ENCODE measurements around the gene GNPTG.
"Not testable (repeated sequence)": the region's sequence is repeated elsewhere in the genome, so short reads cannot be mapped to it uniquely, and the experiment has no call there.

GNPTG gene

DNA sequence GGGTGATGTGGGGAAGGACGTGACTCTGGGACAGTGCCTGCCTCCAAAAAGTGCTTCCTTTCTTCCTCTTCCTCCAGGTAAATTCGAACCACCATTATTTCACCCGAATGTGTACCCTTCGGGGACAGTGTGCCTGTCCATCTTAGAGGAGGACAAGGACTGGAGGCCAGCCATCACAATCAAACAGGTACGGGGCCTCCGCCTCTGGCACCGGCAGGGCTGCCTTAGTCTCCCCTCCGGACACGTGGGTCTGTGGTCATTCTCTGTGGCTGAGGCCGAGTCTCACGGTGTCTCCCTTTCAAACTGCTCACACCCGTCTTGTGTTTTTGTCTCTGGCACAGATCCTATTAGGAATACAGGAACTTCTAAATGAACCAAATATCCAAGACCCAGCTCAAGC is 31.6 kb upstream of the GNPTG start:
- DNase-seq: no peak

DNA sequence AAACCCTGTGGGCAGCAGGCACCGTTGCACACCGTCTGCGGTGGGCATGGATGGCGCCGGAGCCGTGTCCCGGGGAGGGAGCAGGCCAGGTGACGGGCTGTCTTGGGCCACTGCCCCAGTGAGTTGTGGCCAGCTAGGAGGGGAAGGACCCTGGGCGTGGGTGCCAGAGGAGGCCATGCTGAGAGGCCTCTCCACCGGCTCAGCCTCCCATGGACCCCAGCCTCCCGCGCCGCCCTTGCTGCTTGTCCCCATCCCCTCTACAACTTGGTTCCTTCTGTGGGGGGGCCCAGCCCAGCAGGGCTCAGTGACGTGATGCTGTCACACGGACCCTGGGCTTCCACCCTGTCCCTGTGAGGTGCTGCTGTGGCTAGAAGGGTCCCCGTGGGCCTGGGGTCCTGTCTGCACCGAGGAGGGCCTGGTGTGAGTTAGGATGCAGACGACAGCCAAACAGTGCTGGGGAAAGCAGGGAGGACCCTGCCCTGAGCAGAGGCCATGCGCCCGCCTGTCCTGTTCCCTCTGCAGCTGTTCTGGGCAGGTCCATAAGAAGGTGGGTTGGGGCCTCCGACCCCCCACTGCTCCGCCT is 31.0 kb upstream of the GNPTG start:
- DNase-seq: no peak

DNA sequence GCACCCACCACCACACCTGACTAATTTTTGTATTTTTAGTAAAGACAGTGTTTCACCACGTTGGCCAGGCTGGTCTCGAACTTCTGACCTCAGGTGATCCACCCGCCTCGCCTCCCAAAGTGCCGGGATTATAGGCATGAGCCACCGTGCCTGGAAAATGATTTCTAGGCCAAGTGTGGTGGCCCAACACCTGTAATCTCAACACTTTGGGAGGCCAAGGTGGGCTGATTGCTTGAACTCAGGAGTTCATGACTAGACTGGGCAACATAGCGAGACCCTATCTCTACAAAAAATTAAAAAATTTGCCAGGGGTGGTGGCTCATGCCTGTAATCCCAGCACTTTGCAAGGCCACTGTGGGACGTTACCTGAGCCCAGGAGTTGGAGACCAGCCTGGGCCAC is 29.3 kb upstream of the GNPTG start:
- no peak for DNase-seq

DNA sequence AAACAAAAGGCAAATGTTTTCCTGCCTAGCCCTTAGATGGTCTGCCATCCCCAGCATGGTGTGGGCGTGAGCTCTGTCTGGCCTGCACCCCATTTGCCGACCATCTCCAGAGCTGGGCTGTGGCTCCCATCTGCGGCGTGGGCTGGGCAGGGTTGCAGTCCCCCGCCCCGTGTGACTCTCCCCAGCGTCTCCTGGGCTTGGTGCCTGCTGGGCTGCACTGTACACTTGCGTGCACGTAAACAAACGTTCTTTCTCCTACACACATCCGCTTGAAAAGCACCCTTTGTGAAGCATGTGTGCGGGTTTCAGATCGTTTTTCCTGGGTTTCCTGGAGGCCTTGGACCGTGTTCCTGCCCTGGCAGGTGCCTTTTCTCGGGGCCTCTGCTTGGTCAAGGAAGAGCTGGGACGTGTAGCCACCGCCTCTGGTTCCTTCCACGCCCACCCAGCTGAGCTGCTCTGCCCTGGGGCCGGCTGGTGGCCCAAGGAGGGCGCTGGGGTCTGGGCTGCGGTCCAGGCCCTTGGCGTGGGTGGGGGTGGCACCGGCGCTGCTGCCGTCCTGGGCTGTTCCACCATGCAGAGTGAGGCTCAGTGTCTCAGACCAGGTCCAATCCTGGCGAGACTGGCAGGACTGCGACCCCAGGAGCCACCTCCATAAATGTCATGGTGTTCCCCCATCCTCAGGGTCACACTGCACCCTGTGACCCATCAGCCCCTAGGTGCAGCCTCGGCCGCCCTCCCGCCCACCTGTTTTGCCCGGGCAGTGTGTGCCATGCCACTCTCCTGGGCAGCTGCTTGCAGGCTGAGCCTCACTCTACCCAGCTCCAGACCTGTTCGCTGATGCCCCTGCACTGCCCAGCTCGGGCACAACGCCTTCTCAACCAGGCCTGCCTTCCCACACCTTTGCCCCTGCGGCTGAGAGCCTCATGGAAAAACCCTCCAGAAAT is 28.2 kb upstream of the GNPTG start:
- peak; percentile 26 for DNase-seq

DNA sequence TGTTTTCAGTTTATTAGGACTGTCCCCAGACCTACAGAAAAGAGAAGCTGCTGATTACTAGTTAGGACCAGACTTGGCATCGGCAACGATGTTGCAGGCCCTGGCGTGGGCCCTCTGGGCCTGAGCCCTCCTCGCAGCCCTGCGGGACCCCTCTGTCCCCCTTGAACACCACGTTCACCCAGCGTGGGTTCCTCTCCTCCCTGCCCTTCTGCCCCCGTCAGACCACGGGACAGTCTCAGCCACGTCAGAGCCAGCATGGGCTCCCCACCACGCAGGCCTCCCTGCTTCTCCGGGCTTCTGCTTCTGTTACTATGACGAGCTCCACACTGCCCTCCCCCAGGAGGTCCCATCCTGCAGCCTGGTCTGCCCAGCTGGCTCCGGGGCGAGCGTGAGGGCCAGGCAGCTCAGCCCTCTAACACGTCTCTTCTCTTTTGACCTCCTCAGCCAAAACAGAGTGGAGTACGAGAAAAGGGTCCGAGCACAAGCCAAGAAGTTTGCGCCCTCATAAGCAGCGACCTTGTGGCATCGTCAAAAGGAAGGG is 27.4 kb upstream of the GNPTG start:
- no peak for DNase-seq

DNA sequence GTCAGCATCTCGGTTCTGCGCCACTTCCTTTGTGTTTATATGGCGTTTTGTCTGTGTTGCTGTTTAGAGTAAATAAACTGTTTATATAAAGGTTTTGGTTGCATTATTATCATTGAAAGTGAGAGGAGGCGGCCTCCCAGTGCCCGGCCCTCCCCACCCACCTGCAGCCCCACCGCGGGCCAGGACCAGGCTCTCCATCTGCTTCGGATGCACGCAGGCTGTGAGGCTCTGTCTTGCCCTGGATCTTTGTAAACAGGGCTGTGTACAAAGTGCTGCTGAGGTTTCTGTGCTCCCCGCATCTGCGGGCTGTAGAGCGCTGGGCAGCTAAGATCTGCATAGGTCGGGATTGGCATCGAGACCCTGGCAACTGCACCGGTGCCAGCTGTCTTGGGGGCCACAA is 26.5 kb upstream of the GNPTG start:
- no peak for DNase-seq

DNA sequence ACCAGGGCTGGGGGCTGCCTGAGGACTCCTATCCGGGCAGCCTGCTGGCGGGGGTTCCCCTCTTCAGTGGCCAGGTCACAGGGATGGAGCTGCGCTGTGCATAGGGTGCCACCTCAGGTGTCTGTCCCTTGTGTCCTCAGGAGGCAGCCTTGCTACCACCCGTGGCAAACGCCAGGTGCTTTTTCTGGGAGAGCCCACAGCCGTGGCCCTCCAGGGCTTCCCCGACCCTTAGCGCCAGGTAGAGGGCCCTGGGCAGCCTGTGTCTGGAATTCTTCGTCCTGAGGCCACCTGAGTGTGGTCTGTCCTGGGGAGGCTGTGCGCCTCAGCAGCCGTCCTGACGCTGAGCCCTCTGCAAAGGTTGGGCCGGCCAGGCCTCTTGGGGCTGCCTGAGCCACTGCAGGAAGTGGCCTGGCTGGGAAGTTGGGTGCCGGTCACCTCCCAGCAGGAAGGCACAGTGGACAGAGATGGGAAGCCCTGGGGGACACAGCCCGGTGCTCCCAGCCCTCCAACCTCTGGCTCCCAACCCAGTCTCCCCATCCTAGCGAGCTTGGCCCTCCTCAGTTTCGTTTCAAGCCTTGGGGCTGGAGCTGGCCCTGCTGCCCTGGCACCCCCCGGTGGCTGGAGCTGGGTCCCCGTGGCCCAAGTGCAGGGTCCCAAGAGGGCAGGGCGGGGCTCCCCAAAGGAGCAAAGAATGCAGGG is 25.9 kb upstream of the GNPTG start:
- peak; percentile 25 for DNase-seq

DNA sequence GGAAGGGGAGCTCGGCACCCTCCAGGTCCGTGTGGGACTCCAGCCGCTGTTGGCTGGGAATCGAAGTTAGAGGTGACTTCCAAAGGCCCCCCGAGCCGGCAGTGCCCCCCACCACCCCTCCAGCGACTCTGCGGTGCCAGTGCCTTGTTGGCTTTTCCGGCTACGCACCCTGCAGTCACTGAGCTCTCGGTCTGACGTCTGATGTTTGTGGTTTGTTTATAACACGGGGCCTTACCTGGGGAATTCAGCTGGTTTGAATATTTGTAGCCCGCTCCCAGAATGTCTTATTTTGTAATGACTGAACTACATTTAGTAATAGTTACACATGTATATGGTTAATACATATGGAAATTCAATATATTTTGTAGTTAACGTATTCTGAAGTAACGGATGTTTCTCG is 25.3 kb upstream of the GNPTG start:
- no peak for DNase-seq

DNA sequence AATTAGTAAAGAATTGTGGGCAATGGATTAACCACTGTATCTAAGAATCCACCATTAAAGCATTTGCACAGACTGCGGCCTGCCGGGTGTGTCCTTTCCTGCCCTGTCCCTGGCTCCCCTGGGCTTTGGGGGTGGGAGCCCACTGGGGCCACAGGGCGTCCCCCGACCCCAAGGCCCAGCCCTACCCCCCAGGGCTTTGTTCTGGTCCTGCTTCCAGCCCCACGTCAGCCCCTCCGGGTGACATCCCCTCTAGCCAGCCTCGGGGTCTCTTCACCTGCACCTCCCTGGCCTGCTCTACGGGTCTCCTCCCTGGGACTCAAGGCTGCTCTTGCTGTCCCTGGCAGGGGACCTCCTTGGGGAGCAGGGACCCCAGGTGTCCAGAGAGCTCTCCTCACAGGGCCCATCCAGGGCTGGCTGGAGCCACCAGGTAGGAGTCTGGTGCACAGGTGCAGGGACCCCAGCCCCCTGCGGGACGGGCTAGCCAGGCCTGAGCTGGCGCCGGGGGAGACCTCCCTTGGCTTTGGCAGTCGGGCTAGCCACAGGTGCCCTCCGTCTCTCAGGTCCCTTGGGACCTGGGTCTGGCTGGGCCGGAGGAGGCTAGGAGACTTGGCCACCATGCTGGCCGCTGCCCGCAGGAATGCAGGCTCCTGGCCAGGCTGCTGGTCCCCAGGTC is 24.6 kb upstream of the GNPTG start:
- DNase-seq: no peak

DNA sequence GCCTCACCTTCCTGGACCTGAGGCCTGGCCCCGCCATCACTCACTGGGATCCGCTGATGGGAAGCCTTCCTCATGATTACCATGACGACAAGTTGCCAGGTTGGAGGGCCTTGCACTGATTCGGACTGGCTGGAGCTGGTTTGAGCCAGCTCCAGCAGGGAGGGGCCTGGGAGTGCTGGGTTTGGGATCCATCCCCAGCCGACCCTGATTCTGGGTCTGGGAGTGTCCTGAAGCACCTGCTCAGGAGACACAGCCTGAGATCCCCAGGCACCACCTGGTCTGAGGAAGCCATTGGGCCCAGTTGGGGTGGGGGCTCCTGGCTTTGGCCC is 24.1 kb upstream of the GNPTG start:
- peak; percentile 47 for DNase-seq

DNA sequence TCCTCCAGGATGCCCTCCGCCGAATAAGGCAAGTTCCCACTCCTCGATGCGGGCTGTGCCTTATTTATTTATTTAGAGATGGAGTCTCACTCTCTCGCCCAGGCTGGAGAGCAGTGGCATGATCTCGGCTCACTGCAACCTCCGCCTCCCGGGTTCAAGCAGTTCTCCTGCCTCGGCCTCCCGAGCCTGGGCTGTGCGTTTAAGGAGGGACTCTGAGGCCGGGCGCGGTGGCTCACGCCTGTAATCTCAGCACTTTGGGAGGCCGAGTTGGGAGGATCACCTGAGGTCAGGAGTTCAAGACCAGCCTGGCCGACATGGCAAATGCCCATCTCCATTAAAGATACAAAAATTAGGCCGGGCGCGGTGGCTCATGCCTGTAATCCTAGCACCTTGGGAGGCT is 23.6 kb upstream of the GNPTG start:
- not testable (repeated sequence) for DNase-seq

DNA sequence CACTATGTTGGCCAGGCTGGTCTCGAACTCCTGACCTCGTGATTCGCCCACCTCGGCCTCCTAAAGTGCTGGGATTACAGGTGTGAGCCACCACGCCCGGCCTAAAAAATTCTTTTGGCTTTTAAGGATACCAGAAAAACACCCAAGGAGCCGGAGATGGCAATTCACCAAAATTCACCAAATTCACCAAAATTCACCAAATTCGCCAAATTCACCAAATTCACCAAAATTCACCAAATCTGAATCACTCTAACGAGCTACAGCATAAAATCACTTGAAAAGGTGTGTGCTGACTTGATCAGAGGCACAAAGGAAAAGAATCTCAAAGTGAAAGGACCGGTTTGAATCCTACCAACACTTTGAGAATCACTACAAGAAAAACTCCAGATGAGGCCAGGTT is 22.8 kb upstream of the GNPTG start:
- not testable (repeated sequence) for DNase-seq

DNA sequence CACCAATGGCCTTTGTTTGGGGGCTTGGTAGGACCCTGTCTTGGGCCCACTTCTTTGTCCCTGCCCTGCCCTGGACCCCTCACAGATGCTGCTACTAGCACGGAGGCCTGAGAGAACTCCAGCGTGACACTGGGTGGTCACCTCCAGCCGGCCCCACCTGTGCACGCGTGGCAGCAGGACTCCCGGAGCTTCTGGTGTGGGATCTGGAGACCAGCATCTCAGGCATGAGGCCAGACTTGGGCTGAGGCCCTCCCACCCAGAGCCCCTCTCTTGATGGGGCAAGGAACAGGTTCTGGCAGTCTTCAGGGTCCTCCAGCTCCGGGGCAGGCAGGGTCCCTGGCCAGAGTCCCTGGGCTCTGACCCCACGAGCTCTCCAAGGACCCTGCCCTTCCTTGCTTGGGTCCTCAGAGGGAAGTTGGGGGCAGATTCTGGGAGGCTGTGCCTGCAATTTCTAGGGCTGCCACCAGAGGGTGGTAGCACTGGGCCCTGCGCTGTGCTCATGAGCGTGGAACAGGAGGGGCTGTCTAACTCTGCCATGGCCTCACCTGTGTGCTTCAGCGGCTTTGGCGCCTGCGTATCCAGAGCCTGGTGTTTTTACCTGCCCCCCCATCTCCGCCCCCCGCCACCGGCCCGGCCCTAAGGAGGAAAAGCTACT is 21.3 kb upstream of the GNPTG start:
- peak; percentile 63 for DNase-seq

DNA sequence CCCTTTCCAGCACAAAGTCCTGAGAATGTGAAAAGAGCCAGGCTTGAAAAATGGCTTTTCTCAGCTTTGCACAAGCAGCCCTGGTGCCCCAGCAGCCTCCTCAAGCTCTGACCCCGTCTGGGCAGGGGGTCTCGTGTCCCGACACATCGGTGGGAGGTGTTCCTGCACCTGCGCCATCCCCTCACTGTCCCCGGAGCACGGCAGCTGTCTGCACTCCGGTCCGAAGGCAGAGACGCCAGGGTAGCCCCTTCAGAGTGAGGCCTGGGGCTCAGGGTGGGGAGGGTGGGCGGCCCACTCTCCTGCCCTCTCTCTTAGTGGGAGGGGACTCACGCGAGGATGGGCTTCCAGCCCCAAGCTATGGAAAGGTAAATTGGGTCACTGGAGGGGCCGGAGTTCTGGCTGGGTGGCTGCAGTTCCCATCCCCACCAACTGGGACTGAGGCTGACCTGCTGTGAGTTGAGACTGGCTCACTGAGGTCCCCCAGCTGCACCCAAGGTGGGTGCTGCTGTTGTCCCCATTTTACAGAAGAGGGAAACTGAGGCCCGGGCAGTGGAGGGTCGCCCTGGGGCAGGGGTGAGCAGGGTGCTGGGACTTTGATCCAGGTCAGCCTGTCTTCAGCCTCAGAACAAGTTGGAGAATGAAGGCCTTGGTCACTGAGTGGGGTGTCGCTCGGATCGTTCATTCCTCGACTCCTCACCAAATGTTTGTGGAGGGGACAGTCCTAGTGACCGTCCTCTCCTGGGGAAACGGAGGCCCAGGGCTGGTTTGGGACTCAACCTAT is 20.6 kb upstream of the GNPTG start:
- peak; percentile 43 for DNase-seq

DNA sequence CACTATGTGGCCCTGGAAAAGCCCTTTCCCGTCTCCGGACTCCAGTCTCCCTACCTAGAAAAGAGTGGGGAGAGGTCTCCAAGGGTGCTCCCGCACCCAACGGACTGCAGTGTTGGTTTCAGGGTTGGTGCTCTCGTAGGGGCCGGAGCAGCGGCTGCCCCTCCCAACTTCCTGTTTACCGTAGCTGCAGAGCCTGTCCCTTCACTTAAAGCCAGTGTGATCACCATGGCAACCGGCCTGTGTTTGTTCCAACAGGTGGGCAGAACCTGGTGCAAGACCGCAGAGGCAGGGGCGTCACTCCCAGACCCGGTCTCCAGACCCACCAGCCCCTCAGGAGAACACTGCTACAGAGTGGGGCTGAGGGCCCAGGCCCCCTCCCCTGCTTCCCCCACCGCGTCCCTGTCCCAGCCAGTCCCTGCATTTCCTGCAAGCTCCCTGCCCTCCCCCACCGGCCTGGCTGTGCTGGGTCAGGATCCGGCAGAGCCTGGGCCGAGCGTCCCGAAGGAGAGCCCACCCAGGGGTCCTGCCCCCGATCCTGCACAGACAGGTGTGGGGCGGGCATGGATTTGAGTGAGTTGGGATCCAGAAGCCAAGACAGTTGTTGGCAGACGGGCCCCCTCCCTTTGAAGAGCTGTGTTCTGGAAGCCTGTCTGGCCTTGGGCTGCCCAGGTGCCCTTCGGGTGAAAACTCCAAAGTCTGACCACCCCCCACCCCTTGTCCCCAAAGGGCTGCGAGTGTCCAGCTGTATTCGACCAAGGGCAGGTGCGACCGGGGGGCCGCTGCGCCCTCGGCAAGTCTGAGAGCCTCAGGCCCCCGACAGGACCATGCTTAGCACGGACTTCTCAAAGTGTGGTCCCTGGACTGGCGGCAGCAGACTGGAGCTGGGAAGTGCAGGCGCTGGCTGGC is 19.8 kb upstream of the GNPTG start:
- DNase-seq: peak; percentile 98

DNA sequence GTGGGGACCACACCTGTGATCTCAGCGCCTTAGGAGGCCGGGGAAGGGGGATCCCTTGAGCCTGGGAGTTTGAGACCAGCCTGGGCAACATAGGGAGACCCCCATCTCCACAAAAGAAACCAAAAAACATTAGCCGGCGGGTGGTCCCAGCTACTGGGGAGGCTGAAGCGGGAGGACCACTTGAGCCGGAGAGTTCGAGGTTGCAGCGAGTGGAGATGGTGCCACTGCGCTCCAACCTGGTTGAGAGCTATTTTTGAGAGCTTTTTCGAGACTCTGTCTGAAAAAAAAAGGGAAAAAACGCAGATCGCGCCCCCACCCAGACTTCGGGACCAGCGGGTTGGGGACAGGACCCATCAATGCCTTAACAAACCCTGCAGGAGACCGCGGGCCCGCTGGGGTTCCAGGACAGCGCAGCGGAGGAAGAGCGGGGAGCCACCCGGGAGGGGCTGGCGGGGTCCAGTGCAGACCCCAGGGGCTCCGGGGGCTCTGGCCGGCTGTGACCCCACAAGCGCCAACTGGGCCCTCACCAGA is 19.0 kb upstream of the GNPTG start:
- DNase-seq: peak; percentile 72

DNA sequence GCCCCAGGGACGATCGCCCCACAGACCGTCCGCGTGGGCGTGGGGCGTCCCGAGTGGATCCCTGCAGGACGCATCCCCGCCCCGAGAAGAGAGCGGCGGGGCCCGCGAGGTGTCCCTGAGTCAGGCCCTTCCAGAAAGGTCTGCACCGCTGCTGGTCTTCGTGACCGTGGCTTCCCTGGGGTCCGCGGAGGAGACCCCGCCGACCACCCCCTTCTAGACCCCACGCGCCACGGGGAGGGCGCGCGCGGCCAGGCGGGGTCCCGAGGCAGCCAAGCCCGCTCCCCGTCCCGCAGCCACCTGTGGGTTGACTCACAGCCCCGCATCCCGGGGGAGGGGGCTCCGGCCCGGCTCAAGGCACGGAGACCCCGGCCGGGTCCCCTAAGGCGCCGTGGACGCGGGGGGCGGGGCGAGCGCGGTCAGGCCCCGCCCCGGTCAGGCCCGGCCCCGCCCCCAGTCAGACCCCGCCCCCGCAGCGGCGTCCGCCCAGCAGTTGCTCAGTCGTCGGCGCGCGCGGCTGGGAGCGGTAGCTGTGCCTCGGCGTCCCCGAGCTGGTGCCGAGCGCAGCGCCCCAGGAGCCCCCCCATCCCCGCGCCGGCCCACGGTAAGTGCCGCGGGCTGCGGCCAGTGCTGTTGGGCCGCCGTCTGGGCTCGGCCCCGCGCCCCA is 18.4 kb upstream of the GNPTG start, which contains the start of gene BAIAP3:
TSS of gene BAIAP3 (plus strand) at position 497 of the 664 bp plus-strand sequence. CDS start 4,905 bp downstream, outside the sequence.
- peak; percentile 76 for DNase-seq

DNA sequence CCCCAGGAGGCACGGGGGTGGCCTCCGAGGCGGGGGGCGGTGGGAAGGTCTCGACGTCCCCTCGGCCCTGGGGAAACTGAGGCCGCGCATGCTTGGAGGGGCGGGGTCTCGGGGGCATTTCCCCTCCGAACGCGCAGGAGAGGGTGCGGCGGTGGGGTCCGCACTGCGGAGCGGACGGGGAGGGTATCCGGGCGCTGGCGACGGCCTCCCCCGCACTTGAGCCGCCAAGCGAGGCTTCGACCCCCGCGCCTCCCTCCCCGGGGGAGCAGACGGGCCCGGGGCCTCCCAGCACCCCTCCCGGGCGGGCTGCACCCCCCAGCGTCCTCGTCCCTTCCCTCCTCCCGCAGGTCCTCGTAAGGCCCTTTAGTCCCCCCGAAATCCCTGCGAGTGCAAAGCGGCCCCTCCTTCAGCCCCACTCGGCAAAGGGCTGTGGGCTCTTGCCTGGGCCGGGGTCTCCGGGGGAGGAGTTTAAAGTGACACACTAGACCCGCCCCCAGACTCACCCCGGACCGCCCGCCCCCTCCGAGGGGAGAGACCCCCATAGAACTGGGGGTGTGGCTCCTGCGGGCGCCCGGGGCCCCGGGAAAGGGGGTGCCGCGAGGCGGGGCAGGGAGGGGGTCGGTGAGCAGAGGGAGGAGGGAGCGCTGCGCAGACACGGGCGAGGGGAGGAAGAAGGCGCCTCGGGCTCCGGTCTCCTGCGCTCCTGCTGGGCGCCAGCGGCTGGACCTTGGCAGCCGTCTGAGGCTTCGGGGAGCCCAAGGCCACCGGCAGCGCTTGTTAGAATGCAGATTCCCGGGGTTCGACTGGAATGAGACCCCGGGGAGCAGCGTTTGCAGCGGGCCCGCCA is 17.7 kb upstream of the GNPTG start:
- DNase-seq: peak; percentile 45

DNA sequence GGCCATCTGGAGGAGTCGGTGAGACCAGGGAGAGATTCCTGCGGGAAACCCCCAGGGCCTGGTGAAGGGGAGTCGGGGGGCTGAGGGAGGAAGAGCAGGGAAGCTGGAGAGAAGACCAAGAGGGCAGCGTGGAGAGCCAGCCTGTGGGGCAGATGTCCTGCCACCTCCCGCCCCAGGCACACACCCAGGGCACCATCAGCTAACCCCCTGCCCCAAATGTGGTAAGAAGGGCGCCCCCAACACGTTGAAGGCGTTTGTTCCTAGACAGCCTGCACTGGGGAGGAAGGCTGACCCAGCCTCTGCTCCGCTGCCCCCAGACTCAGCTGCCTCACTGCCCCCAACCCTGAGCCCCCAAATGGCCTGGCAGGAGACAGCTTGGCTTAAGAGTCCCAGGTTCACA is 17.0 kb upstream of the GNPTG start:
- no peak for DNase-seq
